GM18870 (cell line): ENCODE measurements around the gene YKT6.

Source experiments
- ATAC-seq: cut with Tn5 transposase; IDR thresholded peaks from one replicate; pipeline ENCODE4 v1.9.1; 2021; ENCODE audit warnings: moderate library complexity; ENCODE audit not compliant: unreplicated experiment

YKT6 gene

DNA sequence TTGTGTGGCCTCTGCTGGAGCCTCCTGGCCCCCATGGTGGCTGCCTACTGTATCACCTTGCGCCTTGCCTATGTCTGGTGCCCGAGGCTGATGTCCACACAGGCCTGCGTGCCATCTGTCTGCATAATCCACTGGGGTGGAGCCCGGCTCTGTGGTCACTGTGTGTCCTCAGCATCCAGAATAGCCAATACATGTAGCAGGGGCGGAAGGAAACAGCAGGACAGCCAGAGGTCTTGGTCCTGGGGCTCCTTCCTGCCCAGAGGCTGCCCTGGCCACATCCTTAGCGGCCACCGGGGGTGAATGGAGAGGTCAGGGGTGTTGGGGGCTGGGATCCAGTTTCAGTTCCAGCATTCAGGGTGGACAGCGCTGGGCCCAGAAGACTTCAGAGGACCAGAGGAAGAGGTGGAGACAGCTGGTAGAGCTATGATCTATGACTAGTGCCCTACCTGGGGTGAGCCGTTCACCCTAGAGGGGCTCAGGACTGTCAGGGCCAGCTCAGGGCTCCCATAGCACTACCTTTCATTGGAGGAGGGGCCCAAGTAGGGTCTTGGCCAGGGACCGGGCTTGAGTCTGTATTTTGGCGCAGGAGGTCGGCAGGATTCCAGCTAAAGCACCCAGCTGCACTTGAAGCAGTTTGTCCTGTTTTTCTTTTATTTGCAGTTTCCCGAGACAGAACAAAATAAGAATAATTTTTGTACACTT is 15.9 kb downstream of the YKT6 start:
- no peak for ATAC-seq

GRCh38 chr7:44217223-44217714 is 16.5 kb downstream of the YKT6 start:
- ATAC-seq: no peak

GRCh38 chr7:44217852-44218402 is 17.1 kb downstream of the YKT6 start:
- no peak for ATAC-seq

GRCh38 chr7:44218418-44219201 is 17.8 kb downstream of the YKT6 start:
- ATAC-seq: no peak

- ATAC-seq: no peak
Observed at GRCh38 chr7:44219371-44220045, 18.7 kb downstream of the YKT6 start.

GRCh38 chr7:44220046-44220357 is 19.2 kb downstream of the YKT6 start:
- no peak for ATAC-seq

GRCh38 chr7:44220358-44221112 is 19.8 kb downstream of the YKT6 start:
- no peak for ATAC-seq

- ATAC-seq: no peak
Observed at GRCh38 chr7:44221231-44221791, 20.5 kb downstream of the YKT6 start.

DNA sequence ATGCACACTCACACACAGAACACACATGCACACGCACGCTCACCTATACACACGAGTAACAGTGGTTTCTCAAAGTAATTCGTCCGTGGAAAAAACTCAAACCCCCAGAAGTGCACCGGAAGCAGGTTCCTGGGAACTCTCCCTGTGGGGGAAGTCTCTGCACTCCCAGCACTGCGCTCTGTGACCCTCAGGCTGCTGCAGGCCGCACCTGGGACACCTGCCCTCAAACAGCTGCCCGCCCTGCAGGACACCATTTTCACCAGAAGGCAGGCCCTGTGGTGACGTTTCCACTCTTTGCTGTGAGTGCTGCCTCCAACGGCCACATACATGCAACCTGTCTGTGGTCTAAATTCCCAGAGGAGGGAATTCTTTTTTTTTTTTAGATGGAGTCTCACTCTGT is 21.3 kb downstream of the YKT6 start:
- ATAC-seq: no peak

- no peak for ATAC-seq
Observed at GRCh38 chr7:44222776-44223261, 22.0 kb downstream of the YKT6 start.

GRCh38 chr7:44223362-44224079 is 22.7 kb downstream of the YKT6 start:
- ATAC-seq: no peak

DNA sequence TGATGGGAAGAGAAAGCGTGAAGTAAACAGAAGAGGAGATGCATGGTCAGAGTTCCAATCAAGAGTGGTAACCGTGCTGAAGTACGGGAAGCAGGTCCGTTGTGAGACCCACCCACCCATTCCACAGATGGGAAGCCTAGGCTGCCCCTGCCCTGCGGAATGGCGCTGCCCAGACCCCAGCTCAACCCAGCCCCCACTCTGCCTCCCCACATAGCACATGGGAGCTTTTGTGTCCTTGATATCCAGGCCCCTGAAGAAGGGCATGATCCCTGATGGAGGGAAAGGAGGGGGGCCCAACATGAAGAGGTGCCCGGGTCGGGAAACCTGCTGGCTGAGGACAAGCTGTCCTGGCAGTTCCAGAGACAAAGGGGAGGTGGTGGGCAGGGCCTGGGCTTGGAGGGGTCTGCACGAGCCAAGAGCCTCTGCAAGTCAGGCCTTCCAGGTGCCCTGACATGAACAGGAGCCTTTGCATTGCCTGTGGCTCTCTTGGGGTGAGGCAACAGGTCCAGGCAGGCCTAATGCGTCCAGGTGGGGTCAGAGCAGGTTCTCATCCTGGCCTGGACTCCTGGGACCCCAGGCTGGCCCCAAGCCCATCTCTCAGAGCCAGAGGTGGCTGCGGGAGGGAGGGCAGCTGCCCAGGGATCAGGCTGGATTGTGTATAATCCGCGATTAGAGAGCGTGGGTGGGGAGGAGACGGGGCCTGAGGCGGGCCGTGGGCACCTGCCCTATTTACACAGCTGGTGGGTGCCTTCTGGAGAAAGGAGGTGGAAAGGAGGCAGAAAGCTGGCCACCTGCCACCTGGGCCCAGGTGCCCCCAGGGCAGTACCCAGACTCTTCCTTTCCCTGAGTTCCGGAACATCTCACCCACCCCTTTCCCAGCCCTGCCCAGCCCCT is 23.5 kb downstream of the YKT6 start:
- no peak for ATAC-seq

DNA sequence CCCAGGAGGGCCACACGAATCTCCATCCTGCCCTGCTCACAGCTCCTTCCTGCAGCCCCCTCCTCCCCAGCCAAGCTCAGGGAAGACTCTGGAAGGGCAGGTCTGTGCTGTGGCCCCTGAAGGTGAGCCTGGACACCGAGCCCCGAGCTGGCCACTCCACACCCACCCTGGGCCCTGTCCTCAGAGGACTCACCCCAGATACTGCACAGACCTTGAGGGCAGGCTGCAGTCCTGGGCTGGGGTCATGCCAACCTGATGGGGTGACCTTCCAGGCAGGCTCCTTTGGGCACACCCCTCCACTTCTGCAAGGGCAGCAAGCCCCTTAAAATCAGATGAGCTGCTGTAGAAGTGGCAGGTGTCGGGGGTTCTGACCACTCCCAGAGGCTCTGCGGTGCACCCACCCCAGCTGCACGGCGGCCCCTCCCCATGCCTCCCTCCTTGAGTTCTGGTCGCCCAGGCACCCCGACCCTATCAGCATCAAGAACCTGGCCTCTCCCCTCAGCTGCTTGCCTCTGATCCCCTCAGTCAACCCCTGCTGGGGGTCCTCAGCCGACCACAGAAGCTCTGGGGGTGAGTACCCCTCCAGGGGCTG is 24.3 kb downstream of the YKT6 start:
- no peak for ATAC-seq

DNA sequence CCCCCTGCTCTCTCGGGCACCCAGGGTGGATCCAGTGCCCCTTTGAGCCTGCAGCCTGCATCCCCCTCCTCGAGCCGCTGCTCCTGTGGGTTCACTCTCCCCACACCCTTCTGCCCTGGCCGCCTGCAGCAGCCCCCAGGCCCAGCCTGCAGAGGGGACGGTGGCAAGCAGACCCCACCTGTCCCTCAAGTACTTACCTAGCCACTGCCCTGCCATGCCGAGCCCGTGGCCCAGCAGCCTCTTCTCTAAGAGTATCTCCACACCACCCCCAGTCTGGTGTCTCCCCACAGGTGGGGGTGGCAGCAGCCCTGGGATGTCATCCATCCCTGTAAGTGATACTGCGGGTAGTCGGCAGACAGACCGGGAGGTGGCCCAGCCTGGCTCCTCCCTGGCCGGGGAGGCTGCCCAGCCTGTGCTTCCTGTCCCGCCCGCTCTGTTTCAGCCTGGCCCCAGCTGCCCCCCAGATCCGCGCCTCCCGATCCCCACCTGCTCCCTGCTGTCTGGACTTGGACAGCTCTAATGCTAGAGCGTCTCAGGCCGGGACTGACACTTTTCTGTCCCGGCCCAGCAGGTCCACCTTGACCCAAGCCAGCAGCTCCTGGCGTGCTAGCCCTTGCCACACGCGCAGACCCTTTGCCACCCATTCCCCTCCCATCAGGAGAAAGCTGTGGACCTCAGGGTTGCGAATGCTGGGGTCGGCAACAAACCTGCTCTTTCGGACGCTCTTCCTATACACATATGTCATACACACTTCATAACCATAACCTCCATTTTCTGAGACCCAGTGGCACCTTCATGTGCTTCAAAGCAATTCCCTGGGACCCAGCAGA is 25.0 kb downstream of the YKT6 start:
- ATAC-seq: no peak

- no peak for ATAC-seq
Observed at GRCh38 chr7:44226396-44226753, 25.6 kb downstream of the YKT6 start.

DNA sequence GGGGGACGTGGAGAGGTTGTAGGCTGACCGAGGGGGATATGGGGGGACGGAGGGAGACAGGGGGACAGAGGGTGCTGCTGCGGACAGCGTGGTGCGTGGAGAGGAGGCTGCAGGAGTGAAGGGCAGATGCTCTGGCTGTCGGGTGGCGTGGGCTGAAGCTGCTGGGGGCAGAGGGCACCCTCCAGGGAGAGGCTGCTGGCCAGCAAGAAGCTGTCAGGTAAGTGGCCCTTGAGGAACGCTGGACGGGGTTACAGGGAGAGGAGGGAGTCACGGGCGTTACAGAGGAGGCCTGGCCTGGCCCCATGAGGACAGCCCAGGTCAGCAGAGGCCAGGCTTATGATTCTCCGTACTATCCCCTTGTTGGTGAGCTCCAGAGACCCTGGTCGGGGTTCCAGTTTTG is 27.1 kb downstream of the YKT6 start:
- ATAC-seq: no peak

GRCh38 chr7:44228571-44229350 is 28.0 kb downstream of the YKT6 start:
- ATAC-seq: no peak
